ENCODE measurements around the gene IL11. TPM values are rescaled to one million over a fixed set of nuclear protein-coding genes. Genes with fewer than 3 reads are reported as not detected.
A peak's percentile ranks its signal among the peaks of the same experiment; 100 is the strongest.
"Not testable (repeated sequence)": the region's sequence is repeated elsewhere in the genome, so short reads cannot be mapped to it uniquely, and the experiment has no call there.

The IL11 gene
- total and polyA plus RNA-seq, 2 donors = 0.42 to 0.53 TPM

DNA sequence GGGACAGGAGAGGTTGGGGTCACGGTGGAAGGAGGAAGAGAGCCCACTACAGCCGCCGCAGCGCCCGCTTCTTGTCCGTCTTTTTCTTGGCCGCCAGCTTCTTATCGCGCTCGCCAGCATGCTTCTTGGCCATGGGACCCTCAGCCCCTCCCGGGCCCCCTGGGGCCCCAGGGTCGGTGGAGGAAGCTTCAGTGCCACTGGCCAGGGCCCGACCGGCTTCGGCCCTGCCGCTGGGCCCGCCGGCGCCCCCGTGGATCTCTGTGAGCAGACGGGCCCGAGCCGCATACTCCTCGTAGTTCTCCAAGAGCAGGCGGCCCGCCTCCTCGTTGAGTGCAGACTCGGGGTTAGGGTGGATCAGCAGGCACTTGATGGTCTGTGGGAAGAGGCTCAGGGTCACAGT is 31.1 kb upstream of the IL11 start:
- DNase-seq (ENCODE audit: extremely low spot score); H3K4me3 ChIP-seq (ENCODE audit: low read depth, low read length); H3K27ac ChIP-seq (ENCODE audit: low read depth); H3K36me3 ChIP-seq (ENCODE audit: insufficient read depth); H3K4me1 ChIP-seq (ENCODE audit: insufficient read depth): not testable (repeated sequence)
- WGBS = 89% methylated on average over 22 of the region's 28 CpGs

DNA sequence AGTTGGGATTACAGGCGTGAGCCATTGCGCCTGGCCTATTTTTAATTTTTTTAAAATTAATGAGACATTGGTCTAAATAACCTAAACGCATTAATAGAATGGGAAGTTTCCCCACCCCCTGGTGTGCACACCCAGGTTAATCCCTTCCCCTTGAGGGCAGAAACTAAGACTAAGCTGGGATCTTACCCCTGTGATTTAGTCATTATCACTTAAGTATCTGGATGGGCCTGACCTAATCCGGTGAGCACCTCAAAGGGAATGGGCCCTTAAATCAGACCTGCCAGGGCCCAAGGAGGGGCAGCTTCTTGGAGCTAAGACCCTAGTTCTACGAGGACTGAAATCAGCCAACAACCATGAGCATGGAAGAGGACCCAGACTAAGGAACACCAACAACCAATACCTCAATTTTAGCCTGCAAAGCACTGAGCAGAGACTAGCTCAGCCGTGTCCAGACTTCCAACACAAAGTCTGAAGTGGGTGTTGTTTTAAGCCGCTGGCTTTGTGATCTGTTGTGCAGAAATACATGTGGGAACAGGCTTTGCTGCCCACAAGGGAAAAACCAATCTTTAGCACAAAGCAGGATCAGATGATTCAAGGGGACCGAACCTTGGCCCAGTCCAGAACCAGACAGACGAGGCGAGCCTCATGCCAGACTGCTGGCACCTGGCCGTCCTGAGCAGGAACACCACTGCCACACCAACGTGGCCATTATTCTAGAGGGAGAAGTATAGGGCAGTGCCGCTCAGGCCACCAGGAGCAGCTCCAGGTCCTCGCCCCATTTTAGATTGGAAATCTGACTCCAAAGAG is 30.2 kb upstream of the IL11 start:
- no peak overlapping the region for H3K4me3 ChIP-seq (ENCODE audit: low read depth, low read length)
- peak overlapping the region; percentile 7 for H3K27ac ChIP-seq (ENCODE audit: low read depth)
- WGBS = 81% methylated on average over 14 of the region's 14 CpGs
- no peak for DNase-seq (ENCODE audit: extremely low spot score)
- H3K36me3 ChIP-seq (ENCODE audit: insufficient read depth) = no peaks in the 10 kb centered on the region
- H3K4me1 ChIP-seq (ENCODE audit: insufficient read depth) = no peaks in the 10 kb centered on the region

DNA sequence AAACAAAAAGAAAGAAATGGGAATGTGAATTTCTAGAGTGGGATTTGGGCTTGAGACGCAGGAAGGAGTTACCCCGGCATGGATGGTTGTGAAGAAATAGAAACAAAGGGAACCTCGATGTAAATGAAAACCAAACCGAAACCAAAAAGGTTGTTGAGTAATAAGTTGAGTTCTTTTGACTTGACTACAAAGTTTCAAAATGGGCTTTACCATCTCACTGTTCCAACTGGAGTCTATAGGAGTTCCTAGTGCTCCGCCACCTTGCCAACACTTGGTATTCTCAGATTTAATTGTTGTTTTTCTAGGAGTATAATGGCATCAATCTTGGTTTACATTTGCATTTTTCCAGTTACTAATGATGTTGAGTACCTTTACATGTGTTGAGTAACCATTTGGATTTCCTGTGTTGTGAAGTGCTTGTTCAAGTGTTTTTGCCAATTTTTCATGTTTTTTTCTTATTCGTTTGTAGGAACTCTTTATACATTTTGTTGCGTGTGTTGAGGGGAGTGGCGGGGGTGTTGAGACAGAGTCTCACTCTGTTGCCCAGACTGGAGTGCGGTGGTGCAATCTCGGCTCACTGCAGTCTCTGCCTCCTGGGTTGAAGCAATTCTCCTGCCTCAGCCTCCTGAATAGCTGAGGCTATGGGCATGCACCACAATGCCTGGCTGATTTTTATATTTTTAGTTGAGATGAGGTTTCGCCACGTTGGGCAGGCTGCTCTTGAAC is 28.1 kb upstream of the IL11 start:
- no peaks in the 10 kb centered on the region for H3K36me3 ChIP-seq (ENCODE audit: insufficient read depth)
- WGBS = 88% methylated on average over 12 of the region's 12 CpGs
- H3K27ac ChIP-seq (ENCODE audit: low read depth) = no peak overlapping the region
- no peak for DNase-seq (ENCODE audit: extremely low spot score)
- no peaks in the 10 kb centered on the region for H3K4me1 ChIP-seq (ENCODE audit: insufficient read depth)
- H3K4me3 ChIP-seq (ENCODE audit: low read depth, low read length) = no peak overlapping the region

DNA sequence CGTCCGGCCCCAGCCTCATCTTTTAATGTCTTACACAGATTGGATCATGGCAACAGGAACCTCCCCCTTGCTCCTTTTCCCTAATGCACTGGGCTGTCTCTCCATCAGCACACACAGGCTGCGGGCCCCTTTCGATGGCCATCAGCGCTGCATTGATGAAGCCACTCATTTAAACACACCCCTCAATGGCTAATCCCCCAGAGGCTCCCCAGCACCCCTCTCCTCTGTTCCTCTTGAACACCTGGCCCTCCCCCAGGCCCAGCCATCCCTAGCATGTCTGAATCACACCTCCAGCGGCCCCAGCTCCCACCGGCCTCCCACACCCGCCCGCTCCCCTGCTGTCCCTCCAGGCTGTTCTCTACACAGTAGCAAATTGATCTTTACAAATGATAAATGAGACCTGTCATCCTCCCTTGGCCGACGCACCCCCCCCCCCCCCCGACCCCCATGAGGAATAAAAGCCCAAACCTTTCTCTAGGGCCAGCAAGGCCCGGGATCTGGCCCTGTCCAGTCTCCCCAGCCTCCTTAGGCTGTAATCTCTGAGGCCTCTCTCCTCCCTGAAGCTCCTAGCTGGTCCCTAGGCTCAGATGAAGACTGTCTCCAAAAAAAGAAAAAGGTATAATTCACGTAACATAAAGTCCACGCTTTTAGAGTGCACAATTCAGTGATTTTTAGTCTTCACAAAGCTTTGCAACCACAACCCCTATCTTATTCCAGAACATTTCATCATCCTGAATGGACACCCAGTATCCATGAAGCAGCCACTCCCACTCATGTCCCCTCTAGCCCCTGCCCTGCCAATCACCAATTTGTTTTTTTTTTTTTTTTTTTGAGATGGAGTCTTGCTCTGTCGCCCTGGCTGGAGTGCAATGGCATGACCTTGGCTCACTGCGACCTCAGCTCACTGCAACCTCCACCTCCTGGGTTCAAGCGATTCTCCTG is 22.8 kb upstream of the IL11 start:
- Histone ChIP-seq H3K4me3 (ENCODE audit: low read depth, low read length) (no peak overlapping the region), H3K4me1 (ENCODE audit: insufficient read depth) (peaks cover 3% of the 10 kb centered on the region), H3K36me3 (ENCODE audit: insufficient read depth) (no peaks in the 10 kb centered on the region), H3K27ac (ENCODE audit: low read depth) (peak overlapping the region; percentile 35)
- WGBS = 64% methylated on average over 18 of the region's 18 CpGs
- DNase-seq (ENCODE audit: extremely low spot score) = no peak

DNA sequence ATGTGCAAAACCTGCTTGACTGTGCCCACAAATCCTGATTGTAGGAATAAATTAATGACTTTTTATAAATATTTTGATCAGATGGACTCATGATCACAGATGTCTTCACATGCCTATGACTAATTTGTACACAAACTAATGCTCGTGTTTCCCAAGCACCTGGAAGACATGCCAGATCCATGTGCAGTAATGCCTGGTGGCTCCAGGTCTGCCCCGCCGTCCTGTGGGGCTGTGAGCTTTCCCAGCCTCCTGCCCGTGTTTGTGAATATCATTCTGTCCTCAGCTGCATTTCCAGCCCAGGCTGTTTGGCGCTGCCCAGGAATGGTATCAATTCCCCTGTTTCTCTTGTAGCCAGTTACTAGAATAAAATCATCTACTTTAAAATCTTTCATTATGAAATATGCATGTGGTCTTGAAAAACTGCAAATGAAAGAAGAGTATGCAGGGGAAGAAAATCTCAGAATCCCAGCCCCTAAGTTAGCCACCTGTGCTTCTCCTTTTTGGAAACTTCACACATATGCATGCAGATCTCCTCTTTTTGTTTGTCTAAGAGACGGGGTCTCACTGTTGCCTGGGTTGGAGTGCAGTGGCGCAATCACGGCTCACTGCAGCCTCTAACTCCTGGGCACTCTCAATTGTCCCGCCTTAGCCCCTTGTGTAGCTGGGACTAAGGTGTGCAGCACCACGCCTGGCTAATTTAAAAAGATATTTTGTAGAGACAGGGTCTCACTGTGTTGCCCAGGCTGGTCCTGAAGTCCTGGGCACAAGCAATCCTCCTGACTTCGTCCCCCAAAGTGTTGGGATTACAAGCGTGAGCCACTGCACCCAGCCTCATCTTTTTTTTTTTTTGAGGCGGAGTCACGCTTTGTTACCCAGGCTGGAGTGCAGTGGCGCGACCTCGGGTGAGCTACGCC is 21.7 kb upstream of the IL11 start:
- H3K4me1 ChIP-seq (ENCODE audit: insufficient read depth) = peaks cover 3% of the 10 kb centered on the region
- WGBS = 75% methylated on average over 18 of the region's 18 CpGs
- H3K4me3 ChIP-seq (ENCODE audit: low read depth, low read length) = no peak overlapping the region
- H3K27ac ChIP-seq (ENCODE audit: low read depth) = no peak overlapping the region
- no peaks in the 10 kb centered on the region for H3K36me3 ChIP-seq (ENCODE audit: insufficient read depth)
- no peak for DNase-seq (ENCODE audit: extremely low spot score)

DNA sequence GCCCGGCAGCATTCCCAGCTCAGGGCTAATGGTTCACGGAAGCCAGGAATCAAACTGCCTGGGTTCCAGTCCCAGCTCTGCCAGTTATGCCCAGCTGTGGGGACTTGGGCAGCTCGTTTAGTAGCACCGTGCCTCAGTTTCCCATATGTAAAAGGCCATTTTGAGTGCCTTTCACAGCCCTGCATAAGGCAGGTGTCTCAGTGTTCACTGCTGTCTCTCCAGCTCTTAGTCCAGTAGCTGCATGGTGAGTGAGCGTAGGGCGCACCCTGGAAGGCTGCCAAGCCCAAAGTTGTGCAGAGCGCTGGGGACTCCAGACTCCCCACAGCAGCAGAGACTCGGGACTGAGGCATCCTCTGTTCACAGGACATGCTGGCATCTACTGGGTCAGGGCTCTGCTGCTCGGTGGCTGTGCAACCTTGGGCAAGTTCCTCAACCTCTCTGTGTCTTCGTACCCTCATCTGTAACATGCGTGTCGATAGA is 21.0 kb upstream of the IL11 start:
- no peak overlapping the region for H3K27ac ChIP-seq (ENCODE audit: low read depth)
- H3K4me3 ChIP-seq (ENCODE audit: low read depth, low read length) = no peak overlapping the region
- H3K36me3 ChIP-seq (ENCODE audit: insufficient read depth) = no peaks in the 10 kb centered on the region
- no peak for DNase-seq (ENCODE audit: extremely low spot score)
- WGBS = 74% methylated on average over 12 of the region's 12 CpGs
- peaks cover 3% of the 10 kb centered on the region for H3K4me1 ChIP-seq (ENCODE audit: insufficient read depth)

DNA sequence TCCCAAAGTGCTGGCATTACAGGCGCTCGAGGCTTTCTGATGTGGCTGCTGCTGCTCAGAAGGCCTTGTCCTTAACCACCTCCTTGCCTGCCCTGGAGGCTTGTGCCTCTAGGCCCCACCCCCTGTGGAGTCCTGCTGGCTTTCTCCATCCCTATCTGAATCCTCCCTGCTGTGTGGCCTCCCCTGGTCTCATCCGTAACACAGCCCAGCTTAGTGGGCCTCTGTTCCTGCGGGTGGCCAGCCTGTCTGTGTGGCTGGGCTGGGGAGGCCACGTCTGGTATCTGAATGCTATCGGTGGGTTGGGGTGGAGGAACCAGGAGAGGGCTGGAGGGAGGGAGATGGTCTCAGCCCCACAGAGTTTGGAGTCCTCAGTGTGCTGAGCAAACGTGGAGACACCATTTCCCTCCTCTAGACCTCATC is 20.2 kb upstream of the IL11 start:
- peaks cover 3% of the 10 kb centered on the region for H3K4me1 ChIP-seq (ENCODE audit: insufficient read depth)

DNA sequence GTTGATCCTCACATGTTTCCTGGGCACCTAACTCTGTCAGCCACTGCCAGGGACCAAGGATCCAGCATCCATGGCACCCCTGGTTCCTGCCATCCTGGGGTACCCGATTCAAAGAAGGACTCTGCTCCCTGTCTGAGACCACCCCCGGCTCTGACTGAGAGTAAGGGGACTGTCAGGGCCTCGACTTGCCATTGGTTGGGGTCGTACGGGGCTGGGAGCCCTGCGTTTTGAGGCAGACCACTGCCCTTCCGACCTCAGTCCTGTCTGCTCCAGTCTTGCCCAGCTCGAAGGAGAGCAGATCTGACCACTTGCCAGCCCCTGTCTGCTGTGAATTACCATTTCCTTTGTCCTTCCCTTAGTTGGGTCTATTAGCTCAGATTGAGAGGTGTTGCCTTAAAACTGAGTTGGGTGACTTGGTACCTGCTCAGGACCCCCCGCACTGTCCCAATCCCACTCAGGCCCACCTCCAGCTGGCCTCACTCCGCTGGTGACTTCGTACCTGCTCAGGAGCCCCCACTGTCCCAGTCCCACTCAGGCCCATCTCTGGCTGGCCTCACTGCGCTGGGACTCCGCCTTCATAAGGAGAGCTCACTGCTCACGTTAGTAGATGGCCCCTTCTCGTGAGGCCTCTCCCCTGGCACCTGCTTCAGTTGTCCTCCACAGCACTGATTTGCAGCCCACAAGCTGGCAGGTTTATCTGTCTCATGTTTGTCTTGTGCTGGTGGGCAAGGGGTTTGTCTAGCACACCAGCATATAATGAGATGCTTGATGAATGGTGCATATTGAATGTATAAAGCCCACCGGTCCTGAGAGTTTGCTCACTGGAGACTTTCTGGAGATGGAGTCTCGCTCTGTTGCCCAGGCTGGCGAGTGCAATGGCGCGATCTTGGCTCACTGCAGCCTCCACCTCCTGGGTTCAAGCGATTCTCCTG is 19.4 kb upstream of the IL11 start:
- WGBS = 81% methylated on average over 21 of the region's 21 CpGs
- no peak overlapping the region for H3K27ac ChIP-seq (ENCODE audit: low read depth)
- H3K4me1 ChIP-seq (ENCODE audit: insufficient read depth) = peaks cover 3% of the 10 kb centered on the region
- H3K36me3 ChIP-seq (ENCODE audit: insufficient read depth) = no peaks in the 10 kb centered on the region
- no peak overlapping the region for H3K4me3 ChIP-seq (ENCODE audit: low read depth, low read length)
- DNase-seq (ENCODE audit: extremely low spot score) = no peak

More for the DNA sequence above, 20.2 kb upstream of the IL11 start:
- no peak overlapping the region for H3K27ac ChIP-seq (ENCODE audit: low read depth)
- no peaks in the 10 kb centered on the region for H3K36me3 ChIP-seq (ENCODE audit: insufficient read depth)
- WGBS = 67% methylated on average over 7 of the region's 7 CpGs
- H3K4me3 ChIP-seq (ENCODE audit: low read depth, low read length) = no peak overlapping the region
- no peak for DNase-seq (ENCODE audit: extremely low spot score)

DNA sequence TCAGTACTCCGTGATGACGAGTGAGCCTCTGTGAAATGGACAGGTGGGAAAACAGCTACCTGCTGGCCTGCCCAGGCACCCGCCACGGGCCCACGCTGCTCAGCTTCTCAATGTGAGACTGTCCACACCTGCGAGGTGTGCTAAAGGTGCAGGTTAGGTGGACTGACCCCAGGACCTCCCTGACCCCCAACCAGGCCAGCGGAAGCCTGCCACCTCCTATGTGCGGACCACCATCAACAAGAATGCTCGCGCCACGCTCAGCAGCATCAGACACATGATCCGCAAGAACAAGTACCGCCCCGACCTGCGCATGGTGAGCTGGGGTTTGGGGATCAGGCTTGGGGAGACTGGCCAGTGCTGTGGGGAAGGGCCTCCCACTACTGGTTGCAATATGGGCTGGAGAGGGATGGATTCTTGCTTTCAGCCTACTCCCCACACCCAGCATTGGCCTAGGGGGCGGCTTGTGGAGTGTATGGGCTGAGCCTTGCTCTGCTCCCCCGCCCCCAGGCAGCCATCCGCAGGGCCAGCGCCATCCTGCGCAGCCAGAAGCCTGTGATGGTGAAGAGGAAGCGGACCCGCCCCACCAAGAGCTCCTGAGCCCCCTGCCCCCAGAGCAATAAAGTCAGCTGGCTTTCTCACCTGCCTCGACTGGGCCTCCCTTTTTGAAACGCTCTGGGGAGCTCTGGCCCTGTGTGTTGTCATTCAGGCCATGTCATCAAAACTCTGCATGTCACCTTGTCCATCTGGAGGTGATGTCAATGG is 17.7 kb upstream of the IL11 start:
- Histone ChIP-seq H3K36me3 (ENCODE audit: insufficient read depth) (no peaks in the 10 kb centered on the region), H3K4me1 (ENCODE audit: insufficient read depth) (peaks cover 3% of the 10 kb centered on the region), H3K4me3 (ENCODE audit: low read depth, low read length) (no peak overlapping the region), H3K27ac (ENCODE audit: low read depth) (no peak overlapping the region)
- no peak for DNase-seq (ENCODE audit: extremely low spot score)
- WGBS = 82% methylated on average over 24 of the region's 24 CpGs

DNA sequence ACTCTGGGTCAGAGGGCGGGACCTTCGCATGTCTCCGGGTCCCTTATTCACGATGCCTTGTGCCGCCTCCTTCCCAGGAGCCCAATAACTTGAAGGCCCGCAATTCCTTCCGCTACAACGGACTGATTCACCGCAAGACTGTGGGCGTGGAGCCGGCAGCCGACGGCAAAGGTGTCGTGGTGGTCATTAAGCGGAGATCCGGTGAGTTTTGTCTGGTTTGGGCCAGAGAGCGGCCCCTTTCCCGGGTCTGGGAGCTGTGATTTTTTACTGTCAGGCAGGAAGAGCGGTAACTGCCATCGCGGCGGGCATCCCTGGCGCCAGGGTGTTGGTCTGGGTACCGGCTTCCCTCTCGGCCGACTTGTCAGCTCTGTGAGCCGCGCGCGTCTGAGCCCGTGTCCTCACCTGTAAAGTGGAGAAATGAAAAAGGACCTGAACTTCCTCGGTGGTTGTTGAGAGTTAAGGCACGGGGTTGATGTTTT is 16.3 kb upstream of the IL11 start:
- Histone ChIP-seq H3K27ac (ENCODE audit: low read depth) (peak overlapping the region; percentile 72), H3K36me3 (ENCODE audit: insufficient read depth) (no peaks in the 10 kb centered on the region), H3K4me3 (ENCODE audit: low read depth, low read length) (peak overlapping the region; percentile 71), H3K4me1 (ENCODE audit: insufficient read depth) (peaks cover 3% of the 10 kb centered on the region)
- DNase-seq (ENCODE audit: extremely low spot score) = no peak
- 3% methylated on average over 33 of the region's 33 CpGs for WGBS

Measured in urinary bladder (tissue), 4 donors.